K562 (cell line): Measurements from ENCODE around the gene SMIM12. TPM values are rescaled to one million over a fixed set of nuclear protein-coding genes. Genes with fewer than 3 reads are reported as not detected.
A peak's percentile ranks its signal among the peaks of the same experiment; 100 is the strongest.

Experiments used
- BRCA1 ChIP-seq, 2 experiments: fragments of 450-650 bp in 1 of 2; sonication (generic) in 1 of 2; formaldehyde crosslinking in 1 of 2; IDR thresholded peaks; 2 replicates each; pipeline versions ENCODE4 v1.5.0 to v1.6.1; 2017 to 2020; ENCODE audit warnings: mild to moderate bottlenecking in 1 of 2, missing genetic modification reagents in 1 of 2
- CBX3 ChIP-seq, 2 experiments: IDR thresholded peaks; 1 replicate in 1 of 2; 2 replicates in 1 of 2; pipeline ENCODE4 v1.6.1; 2012; ENCODE audit warnings: inconsistent platforms in 2 of 2, low read length in 2 of 2, borderline replicate concordance in 1 of 2, control low read depth in 1 of 2
- GABPB2 ChIP-seq: fragments of 250-450 bp; sonication (Bioruptor Pico); conservative IDR thresholded peaks from 2 replicates; pipeline ENCODE4 v1.5.1; 2021; ENCODE audit warnings: mild to moderate bottlenecking
- GTF2A2 ChIP-seq: IDR thresholded peaks from 2 replicates; pipeline ENCODE4 v1.6.1; 2016; ENCODE audit warnings: mild to moderate bottlenecking, missing genetic modification characterization, missing compliant biosample characterization
- MAZ ChIP-seq, 2 experiments: fragments of 450-650 bp in 1 of 2; sonication (generic) in 1 of 2; formaldehyde crosslinking; IDR thresholded peaks in 1 of 2; conservative IDR thresholded peaks in 1 of 2; 2 replicates each; pipeline versions ENCODE4 v1.4.0 to v1.5.0; 2020; ENCODE audit warnings: mild to moderate bottlenecking in 1 of 2, missing genetic modification reagents in 1 of 2
- MYNN ChIP-seq, 2 experiments: sonication (generic); formaldehyde crosslinking in 1 of 2; IDR thresholded peaks; 2 replicates each; pipeline versions ENCODE4 v1.5.0 to v1.6.1; 2016 to 2020; ENCODE audit warnings: antibody characterized with exemption in 1 of 2, missing genetic modification reagents in 1 of 2
- PKNOX1 ChIP-seq: fragments of 450-650 bp; IDR thresholded peaks from 2 replicates; pipeline ENCODE4 v1.6.1; 2016
- PRPF4 ChIP-seq: fragments of 200-400 bp; formaldehyde crosslinking; IDR thresholded peaks from one replicate; pipeline ENCODE4 v1.6.1; 2017; ENCODE audit warnings: low read length, low read depth, mild to moderate bottlenecking; ENCODE audit not compliant: insufficient read depth, poor library complexity, severe bottlenecking
- RBBP5 ChIP-seq: fragments of 200-600 bp; sonication (generic); IDR thresholded peaks from 2 replicates; pipeline ENCODE4 v1.6.1; 2012; ENCODE audit warnings: borderline replicate concordance, mild to moderate bottlenecking, low read length, control low read depth, inconsistent platforms; ENCODE audit not compliant: insufficient read depth, poor library complexity, severe bottlenecking
- SMAD4 ChIP-seq: fragments of 250-450 bp; sonication (Bioruptor Pico); conservative IDR thresholded peaks from 2 replicates; pipeline ENCODE4 v1.8.0; 2021; ENCODE audit warnings: inconsistent platforms, mild to moderate bottlenecking, moderate library complexity
- SREBF2 ChIP-seq: sonication (generic); formaldehyde crosslinking; IDR thresholded peaks from 2 replicates; pipeline ENCODE4 v1.4.0; 2020; ENCODE audit warnings: mild to moderate bottlenecking, missing genetic modification reagents
- TEAD1 ChIP-seq, 2 experiments: fragments of 450-650 bp in 1 of 2; sonication (generic) in 1 of 2; formaldehyde crosslinking; IDR thresholded peaks; 2 replicates each; pipeline versions ENCODE4 v1.4.0 to v1.8.0; 2020 to 2022; ENCODE audit warnings: mild to moderate bottlenecking in 2 of 2, missing genetic modification reagents in 1 of 2
- ZBTB7A ChIP-seq: IDR thresholded peaks from 2 replicates; pipeline ENCODE4 v1.6.1; 2011; ENCODE audit warnings: low read depth, mild to moderate bottlenecking, low read length, moderate library complexity, borderline replicate concordance; ENCODE audit not compliant: control insufficient read depth
- ZKSCAN8 ChIP-seq: fragments of 200-800 bp; sonication (Bioruptor generic); IDR thresholded peaks from 2 replicates; pipeline ENCODE4 v1.6.1; 2016; ENCODE audit warnings: missing genetic modification characterization, missing compliant biosample characterization
- ZNF277 ChIP-seq: fragments of 250-450 bp; sonication (Bioruptor Pico); IDR thresholded peaks from 2 replicates; pipeline ENCODE4 v1.8.0; 2022; ENCODE audit warnings: inconsistent platforms, mild to moderate bottlenecking, moderate library complexity, borderline replicate concordance
- ZNF444 ChIP-seq: fragments of 250-450 bp; sonication (Bioruptor Pico); IDR thresholded peaks from 2 replicates; pipeline ENCODE4 v1.4.0; 2020; ENCODE audit warnings: mild to moderate bottlenecking, moderate library complexity
- ZNF561 ChIP-seq: fragments of 450-650 bp; formaldehyde crosslinking; conservative IDR thresholded peaks from 2 replicates; pipeline ENCODE4 v1.4.0; 2020; ENCODE audit warnings: mild to moderate bottlenecking, moderate library complexity
- polyA plus RNA-seq, 8 experiments: library from polyadenylated mRNA; depleted of rRNA in 4 of 8; stranded (reverse) in 5 of 8; unstranded in 3 of 8; fragments of >200 nt; fragmentation: Nextera tagmentation in 2 of 8; fragmentation: Illumina TruSeq in 1 of 8; extraction: Ambion mirVana in 2 of 8; extraction: Trizol in 1 of 8; gene quantifications; 2 replicates each; pipeline versions ENCODE4 v1.2.1 to v1.2.3, GENCODE V29; 2011 to 2014; ENCODE audit warnings: inconsistent platforms in 1 of 8, missing spikeins in 1 of 8
- total RNA-seq, 7 experiments: library from RNA; depleted of rRNA in 6 of 7; stranded (reverse); fragments of >200 nt in 6 of 7; fragmentation: Illumina TruSeq in 2 of 7; extraction: Trizol in 2 of 7; gene quantifications; 2 replicates each; pipeline versions ENCODE4 v1.2.1 to v1.2.3, GENCODE V29; 2011 to 2021; ENCODE audit warnings: low replicate concordance in 1 of 7
- TF ChIP-seq, protein P1 (sequence below), 3 experiments: fragments of 200-800 bp in 1 of 3; fragments of 250-450 bp in 1 of 3; fragments of 450-650 bp in 1 of 3; sonication (Bioruptor Pico) in 1 of 3; sonication (Bioruptor generic) in 1 of 3; formaldehyde crosslinking in 1 of 3; IDR thresholded peaks; 2 replicates each; pipeline versions ENCODE4 v1.6.1 to v1.8.0; 2016 to 2022; ENCODE audit warnings: mild to moderate bottlenecking in 2 of 3, missing genetic modification characterization in 2 of 3, missing compliant biosample characterization in 1 of 3, moderate library complexity in 1 of 3

Gene SMIM12
- total and polyA plus RNA-seq, 9 of the 15 experiments (the other 6 are each of a cell fraction or from before 2014, with no cell fraction given) = 51.7 to 112 (median 63.9) TPM

DNA sequence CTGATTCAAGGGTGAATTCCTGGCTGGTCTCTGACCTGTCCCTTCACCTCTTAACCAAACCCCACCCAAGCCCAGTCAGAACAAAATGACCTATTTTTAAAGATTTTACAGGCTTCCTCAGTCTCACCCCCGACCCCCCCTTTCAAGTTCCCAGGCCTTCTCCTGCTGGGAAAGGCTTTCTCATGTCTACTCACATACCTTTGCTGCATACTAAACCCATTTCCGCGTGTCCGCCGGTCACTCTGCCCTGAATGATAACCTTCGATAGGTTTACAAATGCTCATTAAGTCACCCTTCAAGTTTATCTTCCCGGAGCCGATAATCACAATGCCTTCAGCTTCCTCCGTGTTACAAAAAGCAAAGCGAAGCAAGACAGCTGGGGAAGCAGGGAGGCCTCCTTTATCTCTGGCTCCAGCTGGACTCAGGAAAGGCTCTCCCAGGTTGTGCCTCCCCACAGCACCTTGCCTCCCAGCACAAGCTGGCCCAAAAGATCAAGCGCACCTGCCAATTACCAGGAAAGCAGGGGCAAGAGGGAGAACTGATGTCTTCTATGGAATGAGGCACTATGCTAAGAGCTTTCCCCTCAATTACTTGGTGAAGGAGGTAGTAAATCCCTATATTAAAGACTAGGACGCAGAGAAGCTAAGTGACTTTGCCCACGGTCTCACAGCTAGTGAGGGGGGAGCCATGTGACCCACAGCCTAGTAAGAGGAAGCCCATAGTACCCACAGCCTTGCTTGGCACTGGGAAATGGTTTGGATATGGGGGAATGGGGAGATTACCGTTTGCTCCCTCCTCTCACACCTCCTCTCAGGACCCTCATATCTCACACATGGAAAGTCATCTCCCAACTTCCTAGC, 15.9 kb downstream of the SMIM12 start (continued):
- TF ChIP-seq MAZ (CRISPR knock-in tag; conservative IDR thresholded peaks at IDR 0.05 in 1 of 2, IDR thresholded peaks at IDR 0.05 in 1 of 2) (peak in 1 of 2 experiments; percentile 48; a peak in 1 of 4 replicates), PKNOX1 (no peak; the same call in 1 of the 2 replicates), TEAD1 (CRISPR knock-in tag; IDR thresholded peaks at IDR 0.05) (peak in 1 of 2 experiments; percentile 54; a peak in 1 of 4 replicates), ZKSCAN8 (CRISPR knock-in tag) (peak; percentile 91), RBBP5 (peak; percentile 54), SREBF2 (CRISPR knock-in tag) (no peak), CBX3 (IDR thresholded peaks at IDR 0.05; ENCODE audit: borderline replicate concordance in 1 of 2, low read length in 2 of 2) (peak in 1 of 2 experiments; percentile 61; a peak in 1 of 3 replicates), MYNN (IDR thresholded peaks at IDR 0.05) (peak; percentile 83), MYNN (CRISPR knock-in tag; IDR thresholded peaks at IDR 0.05) (no peak), PRPF4 (no peak), SMAD4 (CRISPR knock-in tag) (peak; percentile 98), GABPB2 (no peak), ZNF444 (0 out of 2 replicates have a peak, but pooled peaks have one; percentile 35), ZNF277 (CRISPR knock-in tag) (no peak), ZNF561 (no peak), GTF2A2 (tag) (no peak), BRCA1 (IDR thresholded peaks at IDR 0.05) (no peak), BRCA1 (CRISPR knock-in tag; IDR thresholded peaks at IDR 0.05) (no peak), ZBTB7A (peak; percentile 56)
- TF ChIP-seq, protein P1, sequence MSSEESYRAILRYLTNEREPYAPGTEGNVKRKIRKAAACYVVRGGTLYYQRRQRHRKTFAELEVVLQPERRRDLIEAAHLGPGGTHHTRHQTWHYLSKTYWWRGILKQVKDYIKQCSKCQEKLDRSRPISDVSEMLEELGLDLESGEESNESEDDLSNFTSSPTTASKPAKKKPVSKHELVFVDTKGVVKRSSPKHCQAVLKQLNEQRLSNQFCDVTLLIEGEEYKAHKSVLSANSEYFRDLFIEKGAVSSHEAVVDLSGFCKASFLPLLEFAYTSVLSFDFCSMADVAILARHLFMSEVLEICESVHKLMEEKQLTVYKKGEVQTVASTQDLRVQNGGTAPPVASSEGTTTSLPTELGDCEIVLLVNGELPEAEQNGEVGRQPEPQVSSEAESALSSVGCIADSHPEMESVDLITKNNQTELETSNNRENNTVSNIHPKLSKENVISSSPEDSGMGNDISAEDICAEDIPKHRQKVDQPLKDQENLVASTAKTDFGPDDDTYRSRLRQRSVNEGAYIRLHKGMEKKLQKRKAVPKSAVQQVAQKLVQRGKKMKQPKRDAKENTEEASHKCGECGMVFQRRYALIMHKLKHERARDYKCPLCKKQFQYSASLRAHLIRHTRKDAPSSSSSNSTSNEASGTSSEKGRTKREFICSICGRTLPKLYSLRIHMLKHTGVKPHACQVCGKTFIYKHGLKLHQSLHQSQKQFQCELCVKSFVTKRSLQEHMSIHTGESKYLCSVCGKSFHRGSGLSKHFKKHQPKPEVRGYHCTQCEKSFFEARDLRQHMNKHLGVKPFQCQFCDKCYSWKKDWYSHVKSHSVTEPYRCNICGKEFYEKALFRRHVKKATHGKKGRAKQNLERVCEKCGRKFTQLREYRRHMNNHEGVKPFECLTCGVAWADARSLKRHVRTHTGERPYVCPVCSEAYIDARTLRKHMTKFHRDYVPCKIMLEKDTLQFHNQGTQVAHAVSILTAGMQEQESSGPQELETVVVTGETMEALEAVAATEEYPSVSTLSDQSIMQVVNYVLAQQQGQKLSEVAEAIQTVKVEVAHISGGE (CRISPR knock-in tag; IDR thresholded peaks at IDR 0.05) = peak in 1 of 3 experiments; percentile 73; a peak in 1 of 6 replicates
